Vagina (tissue), 2 donors: ENCODE data around the gene PRPF19. TPM values are rescaled to one million over a fixed set of nuclear protein-coding genes. Genes with fewer than 3 reads are reported as not detected.
A peak's percentile ranks its signal among the peaks of the same experiment; 100 is the strongest.

Source experiments
- DNase-seq, 2 donors: peaks; one replicate each; pipeline ENCODE4 v3.0.0-alpha.2; 2017; ENCODE audit errors: extremely low spot score in 2 of 2
- H3K27ac ChIP-seq: fragments of 200-600 bp; sonication (generic); one replicate; pipeline ENCODE4 v1.5.1; 2019
- H3K27me3 ChIP-seq: fragments of 200-600 bp; sonication (generic); one replicate; pipeline ENCODE4 v1.5.1; 2019
- H3K36me3 ChIP-seq, 2 donors: fragments of 200-600 bp; sonication (generic); one replicate each; pipeline ENCODE4 v1.5.1; 2017 to 2019
- H3K4me1 ChIP-seq: fragments of 200-600 bp; sonication (generic); one replicate; pipeline ENCODE4 v1.5.1; 2019
- H3K4me3 ChIP-seq, 2 donors: fragments of 200-600 bp; sonication (generic); 1 replicate in 1 of 2; 2 replicates in 1 of 2; pipeline ENCODE4 v1.5.1; 2016 to 2019
- H3K9me3 ChIP-seq: fragments of 200-600 bp; sonication (generic); one replicate; pipeline ENCODE4 v1.5.1; 2019
- CTCF ChIP-seq, 3 experiments: fragments of 450-650 bp in 2 of 3; fragments of 200-600 bp in 1 of 3; sonication (generic) in 1 of 3; IDR thresholded peaks; one replicate each; pipeline ENCODE4 v1.5.1; 2017 to 2019; ENCODE audit warnings: antibody characterized with exemption in 3 of 3, mild to moderate bottlenecking in 2 of 3, moderate library complexity in 2 of 3
- POLR2A ChIP-seq, 2 donors: fragments of 450-650 bp; IDR thresholded peaks; one replicate each; pipeline ENCODE4 v1.6.1; 2017; ENCODE audit warnings: antibody characterized with exemption in 2 of 2, mild to moderate bottlenecking in 2 of 2, moderate library complexity in 2 of 2
- POLR2AphosphoS5 ChIP-seq, 2 donors: sonication (generic); formaldehyde crosslinking; IDR thresholded peaks; one replicate each; pipeline ENCODE4 v1.9.0; 2017; ENCODE audit warnings: antibody characterized with exemption in 2 of 2, mild to moderate bottlenecking in 2 of 2, low read depth in 1 of 2; ENCODE audit not compliant: insufficient read depth in 1 of 2
- intact Hi-C: fragments of 100-400 bp; cut with DNase I; formaldehyde crosslinking; loops from one replicate; pipeline ENCODE4 v1.15.1; 2023
- total RNA-seq: library from RNA; depleted of rRNA; stranded (reverse); fragments of >200 nt; gene quantifications from one replicate; pipeline ENCODE4 v1.2.3, GENCODE V29; 2016

PRPF19 gene
- total RNA-seq, result 54.0 TPM

- TF ChIP-seq POLR2AphosphoS5 (IDR thresholded peaks at IDR 0.05; ENCODE audit: insufficient read depth in 1 of 2, low read depth in 1 of 2) (peak; percentile 92 to 99), POLR2A (IDR thresholded peaks at IDR 0.05) (peak in 1 of 2 donors; percentile 45), CTCF (IDR thresholded peaks at IDR 0.05) (no peak)
- H3K4me3 ChIP-seq, result peak within 1 kb of the TSS; percentile 77 to 99
- H3K9me3 ChIP-seq, result no peaks in the 10 kb centered on the region
- H3K27ac ChIP-seq, result peak within 1 kb of the TSS; percentile 91
- DNase-seq, result peak in 1 of 2 donors; percentile 96
- peaks cover 0 to 22% of the 10 kb centered on the region in 2 donors for H3K36me3 ChIP-seq
- intact Hi-C loops, result loop anchor here (5.0 to 10.0 kb wide), 2 partner anchors 64 to 1708 kb away; partner anchors contain the start of genes CCDC86, EML3 and ROM1
- H3K27me3 ChIP-seq, result no peaks in the 10 kb centered on the region
- peaks cover 34% of the 10 kb centered on the region for H3K4me1 ChIP-seq
Observed at GRCh38 chr11:60906132-60906972, at the start of gene PRPF19. Gene PRPF19 (minus strand): TSS chr11:60906585. CDS start chr11:60906382, 203 bp downstream.

DNA sequence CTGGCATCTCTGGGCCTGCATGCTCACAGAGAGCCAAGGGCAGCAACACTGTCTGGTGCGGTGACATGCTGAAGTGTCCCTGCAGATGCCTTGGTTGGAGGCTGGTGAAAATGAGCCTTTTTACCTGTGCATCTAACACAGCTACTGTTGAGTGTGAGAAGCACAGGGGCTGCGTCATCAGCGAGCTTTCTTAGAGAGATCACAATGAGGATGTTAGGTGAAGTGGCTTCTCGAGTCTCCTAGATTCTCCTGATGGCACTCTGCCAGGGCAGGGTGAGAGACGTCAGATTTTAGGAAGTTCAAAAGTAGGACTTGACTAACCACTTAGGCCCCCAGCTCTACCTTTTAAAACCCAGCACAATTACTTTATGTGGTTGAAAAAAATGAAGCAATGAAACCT lies 49.2 kb upstream of the PRPF19 start:
- intact Hi-C loops, result no loop called here
- no peaks in the 10 kb centered on the region for H3K36me3 ChIP-seq
- no peaks in the 10 kb centered on the region for H3K27me3 ChIP-seq
- TF ChIP-seq POLR2AphosphoS5 (IDR thresholded peaks at IDR 0.05; ENCODE audit: insufficient read depth in 1 of 2, low read depth in 1 of 2) (no peak), POLR2A (IDR thresholded peaks at IDR 0.05) (no peak), CTCF (IDR thresholded peaks at IDR 0.05) (no peak)
- no peak overlapping the region for H3K27ac ChIP-seq
- no peak for DNase-seq
- H3K9me3 ChIP-seq, result no peaks in the 10 kb centered on the region
- peaks cover 15% of the 10 kb centered on the region for H3K4me1 ChIP-seq
- no peak overlapping the region for H3K4me3 ChIP-seq

- TF ChIP-seq CTCF (IDR thresholded peaks at IDR 0.05), result no peak
- TF ChIP-seq POLR2AphosphoS5 (IDR thresholded peaks at IDR 0.05; ENCODE audit: insufficient read depth in 1 of 2, low read depth in 1 of 2), result no peak
- TF ChIP-seq POLR2A (IDR thresholded peaks at IDR 0.05), result no peak
- no peak overlapping the region for H3K4me3 ChIP-seq
- peaks cover 26% of the 10 kb centered on the region for H3K4me1 ChIP-seq
- no peak overlapping the region for H3K27ac ChIP-seq
- H3K36me3 ChIP-seq, result no peaks in the 10 kb centered on the region
- no peaks in the 10 kb centered on the region for H3K9me3 ChIP-seq
- no peaks in the 10 kb centered on the region for H3K27me3 ChIP-seq
- DNase-seq, result no peak
- intact Hi-C loops, result no loop called here
Observed at GRCh38 chr11:60954421-60954820, 48.0 kb upstream of the PRPF19 start.

DNA sequence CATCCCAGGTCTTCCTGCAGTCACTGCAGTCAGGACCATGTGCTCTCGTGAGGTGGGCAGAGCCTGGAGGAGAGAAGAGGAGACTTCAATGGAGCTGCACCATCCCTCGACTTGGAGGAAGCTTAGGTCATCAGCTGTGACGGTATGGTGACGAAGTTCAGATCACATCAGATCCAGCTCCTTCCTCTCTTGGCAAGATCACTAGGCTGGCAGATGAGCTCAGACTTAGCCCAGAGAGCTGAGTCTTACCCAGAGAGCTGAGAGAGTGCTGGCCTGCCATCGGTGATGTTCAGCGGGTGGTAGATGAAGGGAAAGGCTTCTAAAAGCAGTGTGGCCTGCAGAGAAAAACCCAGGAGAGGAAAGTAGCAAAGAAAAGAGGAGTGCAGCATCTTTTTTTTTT lies 47.4 kb upstream of the PRPF19 start:
- intact Hi-C loops, result no loop called here

More for the DNA sequence above, 47.4 kb upstream of the PRPF19 start:
- Histone ChIP-seq H3K4me1 (peaks cover 27% of the 10 kb centered on the region), H3K36me3 (no peaks in the 10 kb centered on the region), H3K27me3 (no peaks in the 10 kb centered on the region), H3K9me3 (no peaks in the 10 kb centered on the region), H3K4me3 (no peak overlapping the region), H3K27ac (no peak overlapping the region)
- TF ChIP-seq CTCF (IDR thresholded peaks at IDR 0.05), result no peak
- no peak for TF ChIP-seq POLR2AphosphoS5 (IDR thresholded peaks at IDR 0.05; ENCODE audit: insufficient read depth in 1 of 2, low read depth in 1 of 2)
- TF ChIP-seq POLR2A (IDR thresholded peaks at IDR 0.05), result no peak
- DNase-seq, result no peak
